Mesenchymal stem cell (in vitro differentiated cells and primary cell): ENCODE measurements around the gene WNK1.
A peak's percentile ranks its signal among the peaks of the same experiment; 100 is the strongest.

ENCODE experiments used
- DNase-seq: peaks from one replicate; pipeline ENCODE4 v3.0.0-alpha.2; 2013
- H2AFZ ChIP-seq: one replicate; pipeline ENCODE4 v1.6.1; 2013; ENCODE audit warnings: low read depth, mild to moderate bottlenecking, control low read depth, inconsistent platforms, low read length, moderate library complexity
- H2AK5ac ChIP-seq: 2 replicates; pipeline ENCODE4 v1.6.1; 2013; ENCODE audit warnings: low read length, moderate library complexity, mild to moderate bottlenecking, inconsistent platforms; ENCODE audit not compliant: severe bottlenecking
- H2BK120ac ChIP-seq: one replicate; pipeline ENCODE4 v1.6.1; 2013; ENCODE audit warnings: low read depth, mild to moderate bottlenecking, inconsistent platforms, low read length, moderate library complexity
- H2BK12ac ChIP-seq, 2 experiments: one replicate each; pipeline ENCODE4 v1.6.1; 2013; ENCODE audit warnings: inconsistent platforms in 2 of 2, low read length in 2 of 2, mild to moderate bottlenecking in 2 of 2, moderate library complexity in 2 of 2, control low read depth in 1 of 2
- H2BK15ac ChIP-seq: one replicate; pipeline ENCODE4 v1.6.1; 2013; ENCODE audit warnings: mild to moderate bottlenecking, low read depth, inconsistent platforms; ENCODE audit not compliant: poor library complexity, severe bottlenecking
- H2BK5ac ChIP-seq: 2 replicates; pipeline ENCODE4 v1.6.1; 2013; ENCODE audit warnings: low read depth, mild to moderate bottlenecking, low read length, control low read depth, inconsistent platforms; ENCODE audit not compliant: poor library complexity, severe bottlenecking
- H3K14ac ChIP-seq, 2 experiments: one replicate each; pipeline ENCODE4 v1.6.1; 2013; ENCODE audit warnings: inconsistent platforms in 2 of 2, low read length in 2 of 2, control low read depth in 1 of 2, mild to moderate bottlenecking in 1 of 2, moderate library complexity in 1 of 2
- H3K18ac ChIP-seq, 2 experiments: one replicate each; pipeline ENCODE4 v1.6.1; 2013; ENCODE audit warnings: inconsistent platforms in 2 of 2, low read length in 2 of 2, control low read depth in 1 of 2, low read depth in 1 of 2, mild to moderate bottlenecking in 1 of 2
- H3K23ac ChIP-seq, 2 experiments: one replicate each; pipeline ENCODE4 v1.6.1; 2013; ENCODE audit warnings: inconsistent platforms in 2 of 2, low read length in 2 of 2, mild to moderate bottlenecking in 2 of 2, moderate library complexity in 2 of 2, control low read depth in 1 of 2
- H3K27ac ChIP-seq: 2 replicates; pipeline ENCODE4 v1.5.1; 2013; ENCODE audit warnings: mild to moderate bottlenecking, moderate library complexity, low read length, control low read depth, inconsistent platforms; ENCODE audit not compliant: poor library complexity, severe bottlenecking
- H3K27me3 ChIP-seq, 2 experiments: 2 replicates each; pipeline versions ENCODE4 v1.6.1 to v1.7.0; 2013; ENCODE audit warnings: low read length in 2 of 2, mild to moderate bottlenecking in 2 of 2, moderate library complexity in 2 of 2, control low read depth in 1 of 2, inconsistent platforms in 1 of 2; ENCODE audit not compliant: control insufficient read depth in 1 of 2, insufficient read depth in 1 of 2
- H3K36me3 ChIP-seq, 2 experiments: 2 replicates each; pipeline versions ENCODE4 v1.6.1 to v1.7.0; 2013; ENCODE audit warnings: low read length in 2 of 2, control low read depth in 1 of 2, inconsistent platforms in 1 of 2, low read depth in 1 of 2, mild to moderate bottlenecking in 1 of 2; ENCODE audit not compliant: insufficient read depth in 2 of 2, control insufficient read depth in 1 of 2
- H3K4ac ChIP-seq, 2 experiments: one replicate each; pipeline ENCODE4 v1.6.1; 2013; ENCODE audit warnings: inconsistent platforms in 2 of 2, low read length in 2 of 2, mild to moderate bottlenecking in 2 of 2, moderate library complexity in 2 of 2, control low read depth in 1 of 2, low read depth in 1 of 2
- H3K4me1 ChIP-seq: 2 replicates; pipeline ENCODE4 v1.6.1; 2013; ENCODE audit warnings: low read depth, low read length, control low read depth; ENCODE audit not compliant: control insufficient read depth, insufficient read depth
- H3K4me2 ChIP-seq: 2 replicates; pipeline ENCODE4 v1.6.1; 2013; ENCODE audit warnings: low read length, mild to moderate bottlenecking, inconsistent platforms; ENCODE audit not compliant: poor library complexity, severe bottlenecking
- H3K4me3 ChIP-seq, 2 experiments: 2 replicates each; pipeline versions ENCODE4 v1.5.1 to v1.7.0; 2013; ENCODE audit warnings: low read length in 2 of 2, mild to moderate bottlenecking in 2 of 2, control low read depth in 1 of 2, low read depth in 1 of 2; ENCODE audit not compliant: insufficient read depth in 1 of 2
- H3K79me1 ChIP-seq: replicated peaks from 2 replicates; pipeline ENCODE4 v1.6.1; 2013; ENCODE audit warnings: mild to moderate bottlenecking, control low read depth, low read length, inconsistent platforms; ENCODE audit not compliant: poor library complexity, severe bottlenecking
- H3K9ac ChIP-seq: 2 replicates; pipeline ENCODE4 v1.7.0; 2013; ENCODE audit warnings: mild to moderate bottlenecking, low read length, moderate library complexity
- H3K9me3 ChIP-seq: 2 replicates; pipeline ENCODE4 v1.7.0; 2013; ENCODE audit warnings: mild to moderate bottlenecking, low read length; ENCODE audit not compliant: control insufficient read depth
- H4K8ac ChIP-seq: one replicate; pipeline ENCODE4 v1.6.1; 2013; ENCODE audit warnings: inconsistent platforms, mild to moderate bottlenecking, low read length, moderate library complexity
- H4K91ac ChIP-seq: one replicate; pipeline ENCODE4 v1.6.1; 2013; ENCODE audit warnings: mild to moderate bottlenecking, low read length, inconsistent platforms
- WGBS: methylation state at CpG from one replicate; pipeline ENCODE4 v1.1.7; 2013; ENCODE audit warnings: mixed read lengths; 5-methylcytosine and 5-hydroxymethylcytosine counted together

WNK1 gene

DNA sequence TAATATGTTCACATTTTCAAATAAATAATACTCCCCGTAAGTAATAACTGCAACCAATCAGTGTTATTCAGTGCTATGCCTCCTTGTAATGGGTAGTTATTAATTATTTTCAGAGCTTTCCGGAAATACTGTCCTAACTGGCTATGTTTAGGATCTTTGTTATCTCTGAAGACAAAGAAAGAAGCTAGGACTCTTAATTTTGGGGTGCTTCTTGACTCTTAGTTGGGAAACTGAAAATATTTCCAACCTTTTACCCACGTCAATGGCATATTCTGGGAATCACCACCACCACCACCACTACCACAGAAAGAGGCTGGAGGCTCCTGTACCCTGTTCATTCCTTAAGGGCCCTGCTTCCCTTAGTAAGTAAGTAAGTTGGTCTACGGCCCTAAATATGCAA lies 158.0 kb downstream of the WNK1 start:
- Histone ChIP-seq H3K18ac (no peak overlapping the region), H2BK5ac (no peak overlapping the region), H4K91ac (no peak overlapping the region), H3K23ac (no peak overlapping the region), H3K4me2 (no peak overlapping the region), H2AK5ac (no peak overlapping the region), H4K8ac (no peak overlapping the region), H2BK12ac (no peak overlapping the region), H2AFZ (no peak overlapping the region), H3K27ac (peak overlapping the region; percentile 30), H2BK120ac (no peak overlapping the region), H3K9ac (peak overlapping the region; percentile 3), H3K14ac (no peak overlapping the region), H3K4me3 (no peak overlapping the region), H2BK15ac (no peak overlapping the region), H3K79me1 (peaks cover 14% of the 10 kb centered on the region), H3K4me1 (peaks cover 19% of the 10 kb centered on the region), H3K4ac (no peak overlapping the region), H3K36me3 (peaks cover 31 to 96% of the 10 kb centered on the region in 2 experiments), H3K9me3 (no peaks in the 10 kb centered on the region), H3K27me3 (no peaks in the 10 kb centered on the region)
- no peak for DNase-seq
- 100% methylated on average over 3 of the region's 4 CpGs for WGBS

DNA sequence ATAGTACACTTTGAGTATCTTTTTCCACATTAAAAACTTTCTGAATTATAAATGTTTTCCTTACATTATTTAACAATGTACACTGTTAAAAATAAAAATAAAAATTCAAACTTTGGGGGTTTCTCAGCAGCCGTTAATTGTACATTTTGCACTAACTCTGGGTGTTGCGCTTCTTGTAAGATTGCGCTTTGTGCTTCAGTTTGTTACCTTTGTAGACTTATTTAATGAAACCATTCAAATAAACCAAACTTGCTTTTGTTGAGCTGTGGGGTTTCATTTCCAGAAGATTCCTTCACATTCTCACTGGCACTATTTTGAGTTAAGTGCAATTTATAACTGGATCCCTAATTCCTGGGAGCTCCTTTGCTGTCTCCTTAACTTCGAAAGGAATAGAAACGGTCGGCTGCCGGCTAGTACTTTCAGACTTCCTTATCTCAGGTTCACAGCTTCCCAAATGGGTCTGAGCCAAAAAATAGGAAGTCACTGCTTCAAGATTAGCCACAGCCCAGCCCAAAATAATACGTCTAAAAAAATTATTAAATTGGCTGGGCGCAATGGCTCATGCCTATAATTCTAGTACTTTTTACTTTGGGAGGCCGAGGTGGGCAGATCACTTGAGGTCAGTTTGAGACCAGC lies 158.9 kb downstream of the WNK1 start:
- DNase-seq: no peak
- Histone ChIP-seq H4K91ac (no peak overlapping the region), H2BK15ac (no peak overlapping the region), H2AK5ac (no peak overlapping the region), H3K4me1 (peaks cover 13% of the 10 kb centered on the region), H3K9me3 (no peaks in the 10 kb centered on the region), H2BK120ac (no peak overlapping the region), H3K4ac (no peak overlapping the region), H3K27ac (no peak overlapping the region), H3K9ac (no peak overlapping the region), H3K18ac (no peak overlapping the region), H3K27me3 (no peaks in the 10 kb centered on the region), H3K4me3 (no peak overlapping the region), H2BK5ac (no peak overlapping the region), H3K4me2 (no peak overlapping the region), H3K23ac (no peak overlapping the region), H2BK12ac (no peak overlapping the region), H3K79me1 (peaks cover 17% of the 10 kb centered on the region), H3K36me3 (peaks cover 32 to 96% of the 10 kb centered on the region in 2 experiments), H2AFZ (no peak overlapping the region), H4K8ac (no peak overlapping the region), H3K14ac (no peak overlapping the region)
- 95% methylated on average over 9 of the region's 10 CpGs for WGBS

DNA sequence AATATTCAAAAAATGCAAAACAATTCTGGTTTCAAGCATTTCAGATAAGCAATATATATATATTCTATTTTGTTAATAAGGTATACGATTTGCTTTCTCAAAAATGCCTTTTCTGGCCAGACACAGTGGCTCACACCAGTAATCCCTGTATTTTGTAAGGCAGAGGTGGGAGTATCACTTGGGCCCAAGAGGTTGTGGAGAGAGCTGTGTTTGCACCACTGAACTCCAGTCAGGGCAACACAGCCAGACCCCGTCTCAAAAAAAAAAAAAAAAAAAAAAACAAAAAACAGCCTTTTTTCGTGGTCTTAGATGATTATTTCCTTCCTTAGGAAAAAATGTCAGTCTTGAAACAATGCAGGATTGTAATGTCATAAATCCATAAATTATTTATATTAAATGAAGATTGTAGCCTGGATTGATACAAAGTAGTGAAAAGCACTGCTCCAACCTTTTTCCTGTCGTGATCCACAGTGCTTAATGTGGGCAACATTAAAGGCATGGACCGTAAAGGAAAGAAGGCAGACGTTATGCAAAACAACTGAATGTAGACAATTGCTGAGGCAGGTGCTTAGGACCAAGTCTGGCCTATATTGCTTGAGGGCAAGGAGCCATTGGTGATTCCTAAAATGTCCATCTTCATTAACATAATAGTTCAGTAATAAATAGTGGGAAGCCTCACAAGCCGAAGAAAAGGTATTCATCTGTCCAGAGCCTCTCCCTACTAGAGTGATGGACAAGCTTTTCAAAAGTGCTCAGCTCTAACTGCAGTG lies 160.3 kb downstream of the WNK1 start:
- Histone ChIP-seq H2AK5ac (no peak overlapping the region), H3K14ac (no peak overlapping the region), H3K23ac (no peak overlapping the region), H2BK120ac (no peak overlapping the region), H2BK15ac (no peak overlapping the region), H2AFZ (no peak overlapping the region), H3K4me2 (no peak overlapping the region), H4K91ac (no peak overlapping the region), H3K4me1 (peaks cover 15% of the 10 kb centered on the region), H3K79me1 (peaks cover 26% of the 10 kb centered on the region), H2BK5ac (no peak overlapping the region), H3K18ac (no peak overlapping the region), H3K36me3 (peaks cover 31 to 98% of the 10 kb centered on the region in 2 experiments), H3K9me3 (no peaks in the 10 kb centered on the region), H3K27me3 (no peaks in the 10 kb centered on the region), H3K4me3 (no peak overlapping the region), H3K9ac (no peak overlapping the region), H3K27ac (no peak overlapping the region), H3K4ac (no peak overlapping the region), H4K8ac (no peak overlapping the region), H2BK12ac (no peak overlapping the region)
- no peak for DNase-seq
- WGBS: over 99% methylated on average over 4 of the region's 7 CpGs

- H3K4me3 ChIP-seq: no peak overlapping the region
- 62% methylated on average over 14 of the region's 15 CpGs for WGBS
- H3K79me1 ChIP-seq: peaks cover 23% of the 10 kb centered on the region
Observed at GRCh38 chr12:913919-914698, 161.7 kb downstream of the WNK1 start.

More at GRCh38 chr12:913919-914698, 161.7 kb downstream of the WNK1 start:
- Histone ChIP-seq H2BK5ac (no peak overlapping the region), H2AFZ (no peak overlapping the region), H2BK15ac (no peak overlapping the region), H3K9ac (no peak overlapping the region), H3K14ac (no peak overlapping the region), H3K4me2 (no peak overlapping the region), H2BK12ac (no peak overlapping the region), H4K91ac (no peak overlapping the region), H3K27me3 (no peaks in the 10 kb centered on the region), H3K4ac (no peak overlapping the region), H4K8ac (no peak overlapping the region), H2AK5ac (peak overlapping the region; percentile 87), H3K23ac (no peak overlapping the region), H3K27ac (peak overlapping the region; percentile 71), H3K18ac (no peak overlapping the region), H2BK120ac (no peak overlapping the region), H3K36me3 (peaks cover 29 to 98% of the 10 kb centered on the region in 2 experiments), H3K4me1 (peaks cover 15% of the 10 kb centered on the region), H3K9me3 (no peaks in the 10 kb centered on the region)
- peak; percentile 67 for DNase-seq
